RWPE2 (cell line): ENCODE measurements around the gene PPOX.

ENCODE experiments used
- ATAC-seq: fragments of 200-7000 bp; cut with Tn5 transposase; 3 replicates; pipeline ENCODE4 v1.9.1; 2021; ENCODE audit warnings: low read depth
- DNase-seq: peaks from one replicate; pipeline ENCODE4 v3.0.0-alpha.2; 2020; ENCODE audit warnings: low spot score
- H3K27ac ChIP-seq: fragments of 450-650 bp; 2 replicates; pipeline ENCODE4 v1.5.1; 2017; ENCODE audit warnings: mild to moderate bottlenecking; ENCODE audit not compliant: poor library complexity, severe bottlenecking
- H3K27me3 ChIP-seq: fragments of 250-450 bp; sonication (Bioruptor Pico); 2 replicates; pipeline ENCODE4 v1.5.1; 2021; ENCODE audit warnings: mild to moderate bottlenecking, moderate library complexity; ENCODE audit not compliant: insufficient read depth, poor library complexity, severe bottlenecking
- H3K36me3 ChIP-seq: fragments of 250-450 bp; sonication (Bioruptor Pico); 2 replicates; pipeline ENCODE4 v1.5.1; 2020; ENCODE audit warnings: low read depth, mild to moderate bottlenecking, moderate library complexity
- H3K4me1 ChIP-seq: fragments of 250-450 bp; sonication (Bioruptor Pico); 2 replicates; pipeline ENCODE4 v1.5.1; 2021; ENCODE audit warnings: mild to moderate bottlenecking, moderate library complexity; ENCODE audit not compliant: insufficient read depth, poor library complexity, severe bottlenecking
- H3K4me3 ChIP-seq: fragments of 250-450 bp; sonication (Bioruptor Pico); 2 replicates; pipeline ENCODE4 v1.5.1; 2021; ENCODE audit warnings: mild to moderate bottlenecking, moderate library complexity; ENCODE audit not compliant: severe bottlenecking
- H3K9me3 ChIP-seq: fragments of 250-450 bp; sonication (Bioruptor Pico); 2 replicates; pipeline ENCODE4 v1.5.1; 2021; ENCODE audit warnings: mild to moderate bottlenecking, moderate library complexity; ENCODE audit not compliant: severe bottlenecking
- CTCF ChIP-seq: fragments of 450-650 bp; IDR thresholded peaks from one replicate; pipeline ENCODE4 v1.5.1; 2017; ENCODE audit warnings: mild to moderate bottlenecking, moderate library complexity; ENCODE audit not compliant: poor library complexity, severe bottlenecking

PPOX gene

GRCh38 chr1:161171696-161172095, 5.5 kb downstream of the PPOX start:
- no peaks in the 10 kb centered on the region for H3K27me3 ChIP-seq
- TF ChIP-seq CTCF = no peak
- H3K9me3 ChIP-seq = no peaks in the 10 kb centered on the region
- no peak overlapping the region for H3K4me3 ChIP-seq
- peaks cover 49% of the 10 kb centered on the region for H3K36me3 ChIP-seq
- H3K4me1 ChIP-seq = peaks cover 5% of the 10 kb centered on the region
- DNase-seq = no peak
- ATAC-seq = no peak
- no peak overlapping the region for H3K27ac ChIP-seq

DNA sequence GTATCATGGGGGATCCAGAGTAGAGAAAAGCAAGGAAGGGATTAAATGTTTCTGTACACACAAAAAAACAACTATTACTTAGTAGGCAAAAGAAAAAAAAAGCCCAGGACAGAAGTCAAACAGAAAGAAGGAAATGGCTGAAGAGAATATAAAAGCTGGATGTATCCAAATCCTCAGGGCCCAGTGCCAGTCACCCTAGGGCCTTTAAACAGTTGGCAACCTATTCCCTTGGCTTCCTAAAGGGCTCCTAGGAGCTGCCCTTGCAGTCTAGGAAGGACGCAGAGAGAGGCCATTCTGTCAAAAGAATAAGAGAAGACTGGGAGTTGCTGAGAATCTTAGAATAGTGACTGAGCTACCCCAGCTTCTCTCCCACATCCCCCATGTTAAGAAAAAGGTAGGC, 6.1 kb downstream of the PPOX start:
- Histone ChIP-seq H3K36me3 (peaks cover 49% of the 10 kb centered on the region), H3K27ac (no peak overlapping the region), H3K4me1 (peaks cover 5% of the 10 kb centered on the region), H3K4me3 (no peak overlapping the region), H3K27me3 (no peaks in the 10 kb centered on the region), H3K9me3 (no peaks in the 10 kb centered on the region)
- ATAC-seq (no peak), DNase-seq (no peak)
- no peak for TF ChIP-seq CTCF

- H3K4me3 ChIP-seq = no peak overlapping the region
- no peak for TF ChIP-seq CTCF
- H3K36me3 ChIP-seq = peaks cover 49% of the 10 kb centered on the region
- H3K4me1 ChIP-seq = peaks cover 7% of the 10 kb centered on the region
- DNase-seq (no peak), ATAC-seq (no peak)
- no peak overlapping the region for H3K27ac ChIP-seq
- no peaks in the 10 kb centered on the region for H3K9me3 ChIP-seq
- no peaks in the 10 kb centered on the region for H3K27me3 ChIP-seq
Observed at GRCh38 chr1:161172776-161173376, 6.7 kb downstream of the PPOX start.

- peaks cover 8% of the 10 kb centered on the region for H3K4me1 ChIP-seq
- ATAC-seq (no peak), DNase-seq (no peak)
- no peak overlapping the region for H3K27ac ChIP-seq
- H3K36me3 ChIP-seq = peaks cover 49% of the 10 kb centered on the region
- H3K4me3 ChIP-seq = no peak overlapping the region
- H3K9me3 ChIP-seq = no peaks in the 10 kb centered on the region
- TF ChIP-seq CTCF = no peak
- no peaks in the 10 kb centered on the region for H3K27me3 ChIP-seq
Observed at GRCh38 chr1:161173711-161174110, 7.5 kb downstream of the PPOX start.

GRCh38 chr1:161174911-161175310, 8.7 kb downstream of the PPOX start:
- DNase-seq (no peak), ATAC-seq (no peak)
- H3K36me3 ChIP-seq = peaks cover 49% of the 10 kb centered on the region
- no peak overlapping the region for H3K27ac ChIP-seq
- no peaks in the 10 kb centered on the region for H3K27me3 ChIP-seq
- peaks cover 8% of the 10 kb centered on the region for H3K4me1 ChIP-seq
- no peak for TF ChIP-seq CTCF
- no peak overlapping the region for H3K4me3 ChIP-seq
- H3K9me3 ChIP-seq = no peaks in the 10 kb centered on the region
